Neural crest cell (in vitro differentiated cells): Measurements from ENCODE around the gene KLHL22. TPM values are rescaled to one million over a fixed set of nuclear protein-coding genes. Genes with fewer than 3 reads are reported as not detected.

Source experiments
- DNase-seq: peaks from one replicate; pipeline ENCODE4 v3.0.0; 2021; ENCODE audit warnings: low read depth, mixed read lengths, low spot score
- H3K27ac Mint-ChIP-seq: one replicate; pipeline ENCODE4 v1.8.0; 2021; ENCODE audit warnings: mild to moderate bottlenecking, mixed read lengths; ENCODE audit not compliant: unreplicated experiment
- H3K27me3 Mint-ChIP-seq: 2 replicates; pipeline ENCODE4 v1.8.0; 2021; ENCODE audit warnings: low read depth, mild to moderate bottlenecking, mixed read lengths
- H3K36me3 Mint-ChIP-seq: 2 replicates; pipeline ENCODE4 v1.8.0; 2021; ENCODE audit warnings: low read depth, mild to moderate bottlenecking, mixed read lengths
- H3K4me1 Mint-ChIP-seq: 2 replicates; pipeline ENCODE4 v1.8.0; 2021; ENCODE audit warnings: mixed read lengths
- H3K4me3 Mint-ChIP-seq: one replicate; pipeline ENCODE4 v1.8.0; 2021; ENCODE audit warnings: mild to moderate bottlenecking, mixed read lengths
- H3K9me3 Mint-ChIP-seq: 2 replicates; pipeline ENCODE4 v1.8.0; 2021; ENCODE audit warnings: mixed read lengths
- total RNA-seq: library from RNA; stranded (reverse); gene quantifications from 2 replicates; pipeline ENCODE4 v1.2.1, GENCODE V29; 2021
- TF ChIP-seq, protein P1 (sequence below): fragments of 200-600 bp; sonication (generic); conservative IDR thresholded peaks from 2 replicates; pipeline ENCODE4 v1.5.0; 2021; ENCODE audit warnings: antibody characterized with exemption, mild to moderate bottlenecking

KLHL22 gene
- total RNA-seq, 1 donor from 2014 or later, result 48.9 TPM

DNA sequence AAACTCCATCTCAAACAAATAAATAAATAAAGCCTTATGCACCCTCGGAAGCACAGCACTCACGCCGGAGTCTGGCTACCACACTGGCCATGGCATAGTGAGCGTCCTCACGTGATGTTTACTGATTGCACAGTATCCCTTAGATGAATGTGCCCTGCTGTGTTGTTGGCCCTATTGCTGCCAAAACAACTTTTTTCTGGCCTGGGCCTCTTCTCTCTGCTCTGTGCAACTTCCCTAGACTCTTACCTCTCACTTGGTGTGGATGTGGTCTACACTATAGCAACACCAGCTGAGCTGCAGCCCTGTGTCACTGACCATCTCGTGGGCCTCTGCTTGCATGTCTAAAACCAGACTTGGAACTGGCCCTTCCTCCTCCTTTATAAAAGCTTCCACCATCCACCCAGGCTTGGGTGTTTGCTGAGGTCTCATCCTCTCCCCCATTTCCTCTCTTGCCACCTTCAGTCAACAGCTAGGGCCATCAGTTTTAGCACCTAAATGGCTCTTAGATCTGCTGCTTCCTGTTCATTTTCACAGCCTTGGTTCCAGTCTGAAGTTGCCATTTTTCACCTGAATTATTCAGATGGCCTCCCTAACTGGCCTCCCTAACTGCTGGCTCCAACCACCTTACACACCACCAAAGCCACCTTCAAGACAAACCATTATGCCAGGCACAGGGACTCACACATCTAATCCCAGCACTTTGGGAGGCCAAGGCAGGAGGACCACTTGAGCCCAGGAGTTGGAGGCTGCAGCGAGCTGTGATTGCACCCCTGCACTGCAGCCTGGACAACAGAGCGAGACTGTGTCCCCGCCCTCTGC, 92.4 kb downstream of the KLHL22 start:
- Mint-ChIP-seq H3K4me3 (no peak overlapping the region), H3K4me1 (peaks cover 7% of the 10 kb centered on the region), H3K9me3 (no peaks in the 10 kb centered on the region), H3K27ac (no peak overlapping the region), H3K27me3 (no peaks in the 10 kb centered on the region), H3K36me3 (peaks cover 5% of the 10 kb centered on the region)
- no peak for DNase-seq
- TF ChIP-seq, protein P1, sequence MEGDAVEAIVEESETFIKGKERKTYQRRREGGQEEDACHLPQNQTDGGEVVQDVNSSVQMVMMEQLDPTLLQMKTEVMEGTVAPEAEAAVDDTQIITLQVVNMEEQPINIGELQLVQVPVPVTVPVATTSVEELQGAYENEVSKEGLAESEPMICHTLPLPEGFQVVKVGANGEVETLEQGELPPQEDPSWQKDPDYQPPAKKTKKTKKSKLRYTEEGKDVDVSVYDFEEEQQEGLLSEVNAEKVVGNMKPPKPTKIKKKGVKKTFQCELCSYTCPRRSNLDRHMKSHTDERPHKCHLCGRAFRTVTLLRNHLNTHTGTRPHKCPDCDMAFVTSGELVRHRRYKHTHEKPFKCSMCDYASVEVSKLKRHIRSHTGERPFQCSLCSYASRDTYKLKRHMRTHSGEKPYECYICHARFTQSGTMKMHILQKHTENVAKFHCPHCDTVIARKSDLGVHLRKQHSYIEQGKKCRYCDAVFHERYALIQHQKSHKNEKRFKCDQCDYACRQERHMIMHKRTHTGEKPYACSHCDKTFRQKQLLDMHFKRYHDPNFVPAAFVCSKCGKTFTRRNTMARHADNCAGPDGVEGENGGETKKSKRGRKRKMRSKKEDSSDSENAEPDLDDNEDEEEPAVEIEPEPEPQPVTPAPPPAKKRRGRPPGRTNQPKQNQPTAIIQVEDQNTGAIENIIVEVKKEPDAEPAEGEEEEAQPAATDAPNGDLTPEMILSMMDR, result no peak

- TF ChIP-seq, protein P1, result no peak
- Mint-ChIP-seq H3K27ac (no peak overlapping the region), H3K4me3 (no peak overlapping the region), H3K4me1 (peaks cover 19% of the 10 kb centered on the region), H3K9me3 (no peaks in the 10 kb centered on the region), H3K27me3 (no peaks in the 10 kb centered on the region), H3K36me3 (peaks cover 10% of the 10 kb centered on the region)
- DNase-seq, result no peak
Observed at GRCh38 chr22:20401376-20402014, 94.1 kb downstream of the KLHL22 start.

DNA sequence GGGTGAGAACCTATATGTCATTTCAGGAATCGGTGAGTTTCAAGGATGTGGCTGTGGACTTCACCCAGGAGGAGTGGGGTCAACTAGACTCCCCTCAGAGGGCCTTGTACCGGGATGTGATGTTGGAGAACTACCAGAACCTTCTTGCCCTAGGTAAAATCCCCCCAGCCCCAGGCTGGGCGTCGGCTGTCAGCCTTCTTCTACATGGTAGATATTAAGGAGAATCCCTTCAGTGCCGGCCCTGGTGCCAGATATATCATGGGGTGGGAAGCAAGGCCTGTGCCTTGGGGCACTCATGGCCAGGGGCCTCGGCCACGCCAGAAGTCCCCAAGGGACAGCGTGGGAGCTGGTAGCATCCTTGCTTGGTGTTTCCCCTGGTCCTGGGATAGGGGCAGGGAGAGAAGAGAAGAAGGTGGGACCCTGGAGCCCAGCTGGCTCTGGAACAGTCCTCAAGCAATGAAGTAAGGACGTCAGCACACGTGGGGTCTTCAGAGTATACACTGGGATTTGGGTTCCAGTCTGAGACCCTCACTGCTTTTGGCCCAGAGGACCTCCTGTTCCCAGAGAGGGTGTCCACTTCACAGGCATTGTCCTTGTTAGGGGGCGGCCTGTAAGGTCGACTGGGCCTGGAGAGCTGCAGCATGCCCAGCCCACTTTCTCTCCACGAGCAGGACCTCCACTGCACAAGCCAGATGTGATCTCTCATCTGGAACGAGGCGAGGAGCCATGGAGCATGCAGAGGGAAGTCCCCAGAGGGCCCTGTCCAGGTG, 94.8 kb downstream of the KLHL22 start:
- H3K27me3 Mint-ChIP-seq, result no peaks in the 10 kb centered on the region
- H3K27ac Mint-ChIP-seq, result no peak overlapping the region
- TF ChIP-seq, protein P1, result no peak
- H3K36me3 Mint-ChIP-seq, result peaks cover 11% of the 10 kb centered on the region
- no peak for DNase-seq
- H3K4me3 Mint-ChIP-seq, result no peak overlapping the region
- no peaks in the 10 kb centered on the region for H3K9me3 Mint-ChIP-seq
- H3K4me1 Mint-ChIP-seq, result peaks cover 26% of the 10 kb centered on the region

DNA sequence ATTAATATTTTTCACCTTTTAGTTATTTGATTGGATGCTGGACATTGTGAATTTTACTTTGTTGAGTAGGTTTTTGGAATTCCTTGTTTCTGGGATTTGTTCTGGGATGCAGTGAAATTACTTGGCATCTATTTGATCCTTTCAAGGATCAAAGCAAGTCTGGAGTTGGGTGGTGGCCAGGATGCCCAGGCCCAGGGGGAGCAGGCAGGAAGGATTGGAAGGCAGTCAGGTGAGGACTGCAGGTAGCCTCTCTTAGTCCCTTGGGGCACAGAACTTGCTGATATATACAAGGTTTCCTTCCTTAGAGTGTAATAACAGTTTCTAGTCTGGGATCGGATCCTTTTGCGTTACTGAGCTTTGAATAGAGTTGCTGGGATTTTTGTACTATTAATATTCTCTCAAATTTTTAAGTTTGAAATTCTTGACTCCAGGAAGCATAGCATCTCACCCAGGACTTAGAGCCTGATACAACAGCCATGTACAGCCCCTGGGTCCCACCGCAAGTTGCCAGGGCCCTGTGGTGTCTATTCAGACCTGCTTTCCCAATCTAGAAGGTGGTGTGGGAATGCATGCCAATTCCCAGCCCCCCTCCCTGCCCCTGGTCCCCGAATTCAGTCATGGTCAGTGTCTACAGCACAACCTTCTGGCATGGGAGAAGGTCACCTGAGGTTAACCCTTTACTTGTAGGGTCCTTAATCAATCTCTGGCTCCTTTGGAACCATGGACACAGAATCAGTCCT, 95.6 kb downstream of the KLHL22 start:
- Mint-ChIP-seq H3K4me3 (peak overlapping the region; percentile 12), H3K27me3 (no peaks in the 10 kb centered on the region), H3K9me3 (no peaks in the 10 kb centered on the region), H3K27ac (peak overlapping the region; percentile 76), H3K36me3 (peaks cover 11% of the 10 kb centered on the region), H3K4me1 (peaks cover 34% of the 10 kb centered on the region)
- DNase-seq, result no peak
- TF ChIP-seq, protein P1, result no peak

DNA sequence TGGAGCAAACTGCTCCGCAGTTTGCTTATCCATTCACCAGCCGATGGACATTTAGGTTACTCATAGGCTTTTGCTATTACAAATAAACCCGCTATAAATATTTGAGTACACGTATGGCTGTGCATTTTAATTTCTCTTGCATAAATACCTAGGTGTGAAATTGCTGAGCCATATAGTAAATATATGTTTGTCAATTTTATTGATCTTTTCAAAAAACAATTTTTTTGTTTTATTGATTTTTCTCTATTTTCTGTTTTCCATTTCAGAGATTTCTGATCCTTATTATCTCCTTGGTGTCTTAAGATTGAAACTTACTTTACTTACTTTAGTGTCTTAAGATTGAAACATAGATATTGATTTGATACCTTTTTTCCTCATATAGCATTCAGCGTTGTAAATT, 97.2 kb downstream of the KLHL22 start:
- DNase-seq, result no peak
- Mint-ChIP-seq H3K9me3 (no peaks in the 10 kb centered on the region), H3K27me3 (no peaks in the 10 kb centered on the region), H3K36me3 (peaks cover 11% of the 10 kb centered on the region), H3K4me3 (peak overlapping the region; percentile 14), H3K4me1 (peaks cover 46% of the 10 kb centered on the region), H3K27ac (no peak overlapping the region)
- TF ChIP-seq, protein P1, result no peak
